ENCODE data around the gene PIK3AP1.
A peak's percentile ranks its signal among the peaks of the same experiment; 100 is the strongest.
"Not testable (repeated sequence)": the region's sequence is repeated elsewhere in the genome, so short reads cannot be mapped to it uniquely, and the experiment has no call there.

PIK3AP1 gene

DNA sequence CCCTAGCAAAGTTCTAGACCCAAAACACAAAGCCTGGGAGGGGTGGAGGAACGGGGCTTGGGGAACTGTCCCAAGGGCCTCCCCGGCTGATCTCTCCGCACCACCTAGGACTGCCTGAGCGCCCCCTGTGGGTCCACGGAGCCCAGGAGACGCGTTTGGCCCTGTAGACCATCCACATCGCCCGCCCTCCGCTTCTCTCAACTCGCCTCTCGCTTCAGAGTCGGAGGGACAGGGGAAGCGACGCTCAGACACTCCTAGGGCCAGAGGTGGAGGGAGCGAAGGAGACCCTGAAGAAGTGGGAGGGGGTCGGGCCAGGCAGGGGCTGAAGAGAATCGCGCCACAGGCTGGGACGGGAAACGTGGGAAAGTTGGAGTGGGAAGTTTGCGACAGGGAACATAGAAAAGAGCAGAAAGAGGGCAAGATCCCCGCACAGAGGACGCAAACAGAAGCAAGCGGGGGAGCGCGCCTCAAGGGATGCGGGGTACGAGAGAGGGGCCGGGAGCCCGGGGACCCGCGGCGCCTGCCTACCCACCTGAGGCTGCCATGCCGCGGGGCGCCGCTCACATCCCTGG lies 378 bp downstream of the PIK3AP1 start:
- peak; percentile 93 to 95 for DNase-seq

DNA sequence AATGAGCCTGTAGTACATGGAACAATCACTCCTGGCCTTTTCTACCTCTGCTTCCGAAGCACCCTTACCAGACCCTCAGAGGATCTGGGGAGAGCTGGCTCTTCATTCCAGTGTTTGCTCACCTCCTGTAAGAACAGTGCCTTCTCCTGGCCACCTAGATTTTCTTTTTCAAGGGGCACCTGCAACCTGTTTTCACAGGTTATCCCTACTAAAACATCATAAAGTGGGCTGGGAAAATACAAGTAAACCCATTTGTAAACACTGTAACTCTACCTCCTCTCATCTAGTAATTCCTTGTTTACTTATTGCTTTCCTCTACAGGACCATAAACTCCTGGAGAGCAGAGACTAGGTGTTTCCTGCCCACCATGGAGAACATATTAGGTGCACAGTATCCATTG lies 1.1 kb downstream of the PIK3AP1 start:
- DNase-seq = no peak

DNA sequence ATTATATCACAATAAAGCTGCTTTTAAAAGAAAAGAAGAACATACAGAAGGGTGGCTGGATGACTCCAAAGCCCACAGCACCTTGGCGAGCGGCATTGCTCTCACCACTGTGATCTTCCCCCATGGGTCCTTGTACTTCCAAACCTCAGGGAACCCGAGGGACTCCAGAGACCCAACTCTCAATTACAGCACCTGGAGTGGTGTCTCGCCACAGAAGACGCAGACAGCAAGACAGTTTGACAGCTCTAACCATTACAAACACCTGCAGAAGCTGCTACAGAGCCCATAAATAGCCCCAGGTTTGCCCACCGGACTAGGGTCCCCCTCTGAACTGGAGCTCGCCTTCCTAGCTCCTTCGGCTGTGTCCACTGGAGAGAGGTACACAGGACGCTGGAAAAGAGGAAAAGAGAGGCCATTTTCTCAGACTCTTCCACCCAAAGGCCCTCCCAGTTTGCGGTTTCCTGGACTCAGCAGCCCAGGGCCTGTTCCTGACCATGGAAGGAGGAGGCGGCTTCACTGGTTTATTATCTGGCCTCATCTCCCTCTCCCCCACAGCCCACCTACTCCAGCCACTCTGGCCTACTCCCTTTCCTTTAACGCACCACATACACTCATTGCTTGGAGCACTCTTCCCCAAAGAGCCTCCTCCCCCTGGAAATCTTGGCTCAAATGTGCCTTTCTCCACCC lies 1.9 kb downstream of the PIK3AP1 start:
- no peak for DNase-seq

DNA sequence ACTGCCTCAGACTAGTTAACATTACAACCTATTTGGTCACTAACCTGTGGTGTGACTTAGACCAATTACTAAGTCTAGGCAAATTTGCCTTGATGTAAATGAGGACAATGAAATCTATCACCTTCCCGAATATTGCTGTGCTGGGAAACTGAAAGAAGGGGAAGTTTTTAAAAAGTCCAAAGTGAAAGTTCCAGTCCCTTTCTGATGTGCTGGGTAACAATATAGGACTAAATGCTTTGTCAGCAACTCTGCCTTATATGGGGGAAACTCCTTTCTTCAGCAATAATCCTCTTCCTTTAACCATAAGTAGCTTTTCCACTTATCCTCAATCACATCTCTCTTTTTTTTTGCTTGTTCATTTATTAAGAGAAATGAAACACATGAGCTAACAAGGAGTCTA lies 3.9 kb downstream of the PIK3AP1 start:
- DNase-seq = peak in 1 of 2 experiments; percentile 20

DNA sequence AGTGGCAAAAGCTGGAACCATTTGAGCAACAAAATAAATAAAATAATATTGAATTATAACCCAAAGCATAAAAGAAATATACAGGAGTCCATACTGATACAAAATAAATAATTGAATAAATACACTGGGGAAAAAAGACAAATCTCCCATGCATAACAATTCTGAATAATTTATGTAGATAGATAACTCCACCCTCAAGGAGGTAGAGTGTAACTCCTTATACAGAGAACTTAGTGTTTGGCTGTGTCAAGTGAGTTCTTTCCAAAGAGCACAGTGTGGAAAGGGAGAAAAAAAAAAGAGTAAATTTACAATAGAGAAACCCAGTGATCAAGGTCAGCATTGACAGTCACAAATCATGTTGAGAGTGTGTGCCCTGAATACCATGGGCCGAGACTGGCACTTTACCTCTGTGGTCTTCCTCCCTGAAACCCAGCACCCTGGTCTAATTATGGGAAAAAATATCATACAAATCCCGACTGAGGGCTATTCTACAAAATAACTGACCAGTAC lies 5.5 kb downstream of the PIK3AP1 start:
- no peak for DNase-seq

DNA sequence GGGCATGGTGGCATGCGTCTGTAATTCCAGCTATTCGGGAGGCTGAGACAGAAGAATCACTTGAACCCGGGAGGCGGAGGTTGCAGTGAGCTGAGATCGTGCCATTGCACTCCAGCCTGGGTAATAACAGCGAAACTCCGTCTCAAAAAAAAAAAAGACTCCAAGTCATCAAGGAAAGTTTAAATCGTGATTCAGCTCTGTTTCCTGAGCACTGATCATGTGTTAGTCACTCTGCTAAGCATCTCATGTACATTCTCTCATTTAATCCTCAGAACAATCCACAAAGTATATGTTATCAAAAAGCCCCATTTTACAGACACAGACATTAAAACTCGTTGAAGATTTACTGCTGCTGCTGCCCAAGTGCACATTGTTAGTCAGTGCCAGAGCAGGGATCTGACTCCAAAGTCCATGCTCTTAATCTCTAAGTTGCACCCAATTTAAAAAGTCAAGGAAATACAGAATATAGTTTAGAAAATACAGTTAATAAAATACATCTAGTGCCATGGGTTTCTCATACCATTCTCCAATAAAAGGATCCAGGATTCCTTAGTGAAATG lies 6.2 kb downstream of the PIK3AP1 start:
- no peak for DNase-seq

DNA sequence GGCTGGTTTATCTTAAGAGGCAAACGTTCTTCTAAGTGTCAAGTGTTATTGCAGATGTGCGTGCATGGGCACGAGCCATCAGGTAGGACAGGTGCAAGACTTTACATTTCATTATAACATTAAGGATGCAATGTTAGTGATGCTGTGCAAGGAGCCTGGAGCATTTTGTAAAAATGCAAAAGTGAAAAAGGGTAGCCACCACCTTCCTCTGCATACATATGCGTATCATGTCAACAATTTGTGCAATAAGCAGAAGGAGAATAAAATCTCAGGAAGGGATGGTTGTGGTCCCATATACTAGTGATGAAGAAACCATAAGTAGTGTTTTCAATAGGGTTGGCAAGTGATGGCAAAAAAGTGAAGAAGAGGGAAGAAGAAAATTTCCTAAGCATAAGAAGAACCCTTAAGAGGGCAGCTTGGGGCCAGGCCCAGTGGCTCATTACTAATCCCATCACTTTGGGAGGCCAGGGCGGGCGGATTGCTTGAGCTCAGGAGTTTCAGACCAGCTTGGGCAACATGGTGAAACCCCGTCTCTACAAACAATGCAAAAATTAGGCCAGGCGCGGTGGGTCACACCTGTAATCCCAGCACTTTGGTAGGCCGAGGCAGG lies 7.5 kb downstream of the PIK3AP1 start:
- no peak for DNase-seq

DNA sequence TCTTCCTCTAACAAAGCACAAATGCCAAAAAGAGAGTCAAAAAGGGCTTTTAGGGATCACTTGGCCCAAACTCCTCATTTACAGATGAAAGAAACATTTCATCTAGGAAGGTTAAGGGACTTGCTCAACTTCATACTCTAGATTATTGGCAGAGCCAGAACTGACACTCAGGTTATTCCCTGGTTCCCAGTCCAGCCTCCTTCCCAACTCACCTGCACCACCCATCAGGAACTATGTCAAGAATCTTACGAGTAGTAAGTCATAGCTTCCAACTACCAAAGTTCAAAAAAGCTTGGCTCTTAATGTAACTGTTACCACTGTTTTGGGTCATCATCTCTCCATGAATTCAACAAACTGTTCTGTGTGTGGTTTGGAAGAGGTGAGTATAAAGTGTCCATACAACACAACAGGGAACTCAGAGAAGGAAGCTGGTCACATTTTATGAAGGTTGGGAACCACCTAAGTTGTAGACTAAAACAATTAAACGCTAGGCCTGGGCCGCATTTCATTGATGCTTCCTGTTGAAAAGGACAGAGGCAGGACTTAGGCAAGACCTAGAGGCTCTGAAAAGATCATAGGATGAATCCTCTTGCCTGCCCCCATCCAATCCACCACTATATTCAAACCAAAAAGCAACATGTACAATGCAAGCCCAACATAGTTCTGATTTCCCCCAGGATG lies 9.1 kb downstream of the PIK3AP1 start:
- no peak for DNase-seq

DNA sequence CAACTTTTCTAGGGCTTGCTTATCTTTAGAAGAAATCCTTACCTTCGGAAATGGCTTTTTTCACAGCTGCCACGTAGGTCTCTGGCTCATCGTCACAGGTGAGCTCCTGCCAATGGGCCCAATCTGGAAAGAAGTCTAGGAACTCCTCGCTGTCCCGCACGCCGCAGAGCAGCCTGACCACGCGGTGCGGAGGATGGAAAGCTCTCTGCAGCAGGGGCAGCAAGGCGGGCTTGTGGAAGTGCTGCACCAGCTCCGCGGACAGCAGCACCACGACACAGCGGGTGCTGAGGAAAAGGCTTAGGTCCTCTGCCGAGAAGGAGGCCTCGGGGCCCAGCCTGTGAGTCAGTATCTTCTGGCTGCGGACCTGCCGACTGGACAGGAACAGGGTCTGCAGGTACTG lies 10.8 kb downstream of the PIK3AP1 start:
- DNase-seq = no peak

DNA sequence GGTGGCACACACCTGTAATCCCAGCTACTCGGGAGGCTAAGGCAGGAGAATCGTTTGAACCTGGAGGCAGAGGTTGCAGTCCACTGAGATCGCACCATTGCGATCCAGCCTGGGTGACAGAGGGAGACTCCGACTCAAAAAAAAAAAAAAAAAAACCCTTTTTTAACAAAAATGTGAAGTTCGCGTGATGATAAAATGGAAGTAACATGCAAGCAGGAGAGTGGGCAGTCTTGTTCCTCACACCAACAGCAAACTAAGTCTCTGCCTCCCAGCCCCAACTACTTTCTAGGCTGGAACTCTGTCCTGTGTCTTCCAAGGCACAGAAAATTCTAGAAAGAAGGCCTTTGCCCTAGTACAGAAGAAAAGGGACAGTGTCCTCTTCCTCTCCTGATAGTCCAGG lies 11.3 kb downstream of the PIK3AP1 start:
- DNase-seq = no peak

DNA sequence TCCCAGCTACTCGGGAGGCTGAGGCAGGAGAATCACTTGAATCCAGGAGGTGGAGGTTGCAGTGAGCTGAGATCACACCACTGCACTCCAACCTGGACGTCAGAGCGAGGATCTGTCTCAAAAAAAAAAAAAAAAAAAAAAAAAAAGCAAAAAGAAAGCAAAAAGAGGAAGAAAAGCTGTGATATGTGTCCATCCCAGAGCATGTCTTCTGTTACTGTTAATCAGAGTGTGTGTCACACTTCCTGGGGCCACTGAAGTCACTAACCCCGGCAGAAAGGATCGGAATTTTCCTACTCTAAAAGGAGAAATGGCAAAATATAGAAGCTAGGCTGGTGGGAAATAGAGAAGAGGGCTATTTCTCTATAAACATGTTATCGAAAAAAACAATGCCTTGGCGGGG lies 11.9 kb downstream of the PIK3AP1 start:
- peak; percentile 95 to 96 for DNase-seq

DNA sequence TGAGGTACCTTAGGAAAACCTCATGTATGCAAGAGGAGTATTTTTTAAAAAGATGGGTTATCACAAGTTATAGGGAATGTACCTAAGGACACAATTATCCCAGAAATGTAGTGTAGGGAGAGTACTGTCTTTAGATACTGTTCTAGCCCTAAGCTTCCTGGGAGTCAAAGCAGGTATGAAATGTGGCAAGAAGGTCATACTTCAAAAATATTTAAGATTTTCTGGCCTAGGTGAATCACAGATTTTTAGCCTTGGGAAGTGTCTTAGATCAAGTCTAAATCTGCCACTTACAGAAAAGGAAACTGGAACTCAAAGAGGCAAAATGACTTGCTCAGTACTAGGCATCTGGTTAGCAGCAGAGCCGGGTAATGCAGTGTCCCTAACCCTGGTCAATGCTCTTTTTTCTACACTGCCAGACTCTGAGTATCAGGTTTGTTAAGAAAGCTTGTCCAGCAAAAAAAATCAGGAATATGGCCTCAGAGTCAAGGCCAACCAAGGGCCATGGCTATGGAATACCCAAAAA lies 13.9 kb downstream of the PIK3AP1 start:
- no peak for DNase-seq

DNA sequence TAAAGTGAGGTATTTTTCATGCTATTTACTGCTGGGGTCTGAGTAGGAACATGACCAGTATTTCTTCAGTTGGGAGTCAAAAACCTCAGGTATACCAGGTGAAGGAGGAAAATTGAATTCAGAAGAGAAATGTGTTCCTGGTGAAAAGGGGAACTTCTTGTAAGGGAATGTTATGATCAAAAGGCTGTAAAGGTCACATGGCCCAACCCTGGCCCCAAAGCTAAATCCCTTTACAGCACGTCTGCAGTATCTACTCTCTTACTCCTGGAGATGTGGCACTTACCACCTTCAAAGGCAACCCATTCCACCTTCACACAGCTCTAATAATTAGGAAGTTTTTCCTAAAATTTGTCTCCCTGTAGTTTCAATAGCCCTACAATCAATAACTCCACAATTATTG lies 15.2 kb downstream of the PIK3AP1 start:
- DNase-seq = peak; percentile 76 to 77

DNA sequence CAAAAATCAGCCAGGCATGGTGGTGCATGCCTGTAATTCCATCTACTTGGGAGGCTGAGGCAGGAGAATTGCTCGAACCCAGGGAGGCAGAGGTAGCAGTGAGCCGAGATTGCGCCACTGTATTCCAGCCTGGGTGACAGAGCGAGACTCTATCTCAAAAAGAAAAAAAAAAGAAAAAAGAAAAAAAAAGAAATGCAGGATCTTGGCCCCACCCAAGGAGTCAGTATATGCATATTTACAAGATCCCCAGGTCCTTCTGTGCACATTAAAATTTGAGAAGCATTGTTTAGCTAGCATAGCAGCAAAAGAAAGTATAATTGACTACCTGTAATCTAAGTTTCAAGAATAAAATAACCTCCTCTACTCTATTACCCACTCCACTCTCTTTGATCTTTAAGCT lies 15.8 kb downstream of the PIK3AP1 start:
- no peak for DNase-seq

DNA sequence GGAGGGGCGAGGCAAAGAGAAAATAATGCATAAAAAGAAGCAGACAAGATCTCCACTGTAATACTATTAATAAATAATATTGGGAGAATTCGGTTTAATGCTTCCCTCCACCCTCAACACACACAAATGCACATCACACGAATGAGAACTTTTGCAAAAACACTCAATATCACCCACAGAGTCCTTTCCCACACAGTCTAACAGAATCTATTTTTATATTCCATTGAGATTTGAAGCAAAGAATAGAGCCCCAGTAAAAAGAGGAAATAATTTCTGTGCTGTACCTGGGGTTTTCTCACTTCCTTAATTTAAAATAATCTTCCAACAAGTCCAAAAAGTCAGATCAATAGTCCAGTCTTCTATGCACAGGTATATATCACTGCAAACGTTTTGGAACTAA lies 17.0 kb downstream of the PIK3AP1 start:
- peak; percentile 43 to 66 for DNase-seq

DNA sequence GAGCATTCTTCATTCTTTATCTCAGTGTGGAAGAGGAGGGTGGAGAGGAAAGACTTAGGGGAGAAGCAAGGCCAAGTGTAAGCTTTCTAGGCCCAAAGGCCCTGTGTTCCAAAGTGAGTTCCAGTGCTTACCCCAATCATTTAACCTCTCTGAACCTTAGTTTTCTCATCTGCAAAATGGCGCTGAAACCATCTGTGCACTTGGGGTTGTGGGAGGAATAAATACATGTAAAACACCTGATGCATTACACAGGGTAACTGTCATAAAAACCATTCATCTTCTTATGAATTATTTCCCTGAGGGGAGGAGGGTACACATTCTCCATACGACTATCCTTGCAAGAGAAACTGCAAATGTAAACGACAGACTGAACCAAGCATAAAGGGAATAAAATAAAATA lies 19.0 kb downstream of the PIK3AP1 start:
- no peak for DNase-seq

DNA sequence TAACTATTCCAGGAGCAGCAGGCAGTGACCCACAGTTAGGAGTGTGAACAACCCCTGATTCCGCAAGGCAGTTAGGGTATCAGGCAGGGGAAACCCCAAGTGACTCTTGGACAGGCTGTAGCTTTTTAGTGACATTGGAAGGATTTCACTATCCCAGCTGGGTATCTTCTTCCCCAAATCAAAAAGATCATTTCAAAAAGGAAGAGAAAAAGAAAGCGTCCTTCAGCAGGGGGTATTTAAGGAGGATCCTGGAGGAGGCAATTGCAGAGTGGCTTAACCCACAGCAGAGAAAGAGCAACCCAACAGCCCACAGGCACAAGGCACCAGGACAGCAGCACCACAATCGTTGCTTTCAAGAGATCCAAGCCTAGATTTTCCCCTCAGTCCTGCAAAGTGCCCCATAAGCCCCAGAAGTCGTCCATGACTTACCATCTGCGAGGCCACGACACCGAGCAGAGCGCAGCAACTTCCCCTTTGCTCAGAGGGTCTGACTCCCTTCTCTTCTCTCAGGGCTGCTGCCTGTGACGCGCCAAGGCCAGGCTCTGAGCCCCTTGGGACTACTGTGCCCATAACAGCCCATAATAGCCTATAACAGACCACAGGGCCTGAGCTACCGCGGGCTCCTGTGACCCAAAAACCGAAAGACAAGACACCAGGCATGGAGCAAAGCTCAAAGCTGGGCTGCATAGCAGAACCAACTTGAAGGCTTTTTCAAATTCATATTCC lies 19.8 kb downstream of the PIK3AP1 start:
- peak; percentile 92 to 95 for DNase-seq

DNA sequence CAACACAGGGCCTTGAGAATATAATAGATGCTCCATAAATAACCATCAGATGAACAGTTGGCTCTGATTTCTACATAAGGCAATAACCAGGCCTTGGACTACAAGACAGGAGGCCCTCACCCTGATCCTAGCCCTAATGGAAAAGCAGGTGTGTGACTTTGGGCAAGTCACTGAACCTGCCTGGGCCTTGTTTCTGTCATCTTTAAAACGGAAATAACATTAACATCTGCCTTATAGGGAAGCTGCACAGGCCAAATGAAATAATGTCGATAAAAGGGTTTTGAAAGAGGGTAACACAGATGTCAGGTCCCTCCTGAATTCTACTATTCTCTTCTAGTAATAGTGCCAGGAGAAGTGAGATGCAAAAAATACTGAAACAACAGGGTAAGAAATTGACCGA lies 20.7 kb downstream of the PIK3AP1 start:
- no peak for DNase-seq

DNA sequence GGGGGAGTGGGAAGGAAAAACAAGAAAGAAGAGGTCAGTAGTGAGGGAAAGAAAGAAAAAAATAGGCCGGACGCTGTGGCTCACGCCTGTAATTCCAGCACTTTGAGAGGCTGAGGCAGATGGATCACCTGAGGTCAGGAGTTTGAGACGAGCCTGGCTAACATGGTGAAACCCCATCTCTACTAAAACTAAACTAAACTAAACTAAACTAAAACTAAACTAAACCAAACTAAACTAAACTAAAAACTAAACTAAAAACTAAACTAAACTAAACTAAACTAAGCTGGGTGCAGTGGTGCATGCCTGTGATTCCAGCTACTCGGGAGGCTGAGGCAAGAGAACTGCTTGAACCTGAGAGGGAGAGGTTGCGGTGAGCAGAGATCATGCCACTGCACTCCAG lies 22.0 kb downstream of the PIK3AP1 start:
- DNase-seq = not testable (repeated sequence)

DNA sequence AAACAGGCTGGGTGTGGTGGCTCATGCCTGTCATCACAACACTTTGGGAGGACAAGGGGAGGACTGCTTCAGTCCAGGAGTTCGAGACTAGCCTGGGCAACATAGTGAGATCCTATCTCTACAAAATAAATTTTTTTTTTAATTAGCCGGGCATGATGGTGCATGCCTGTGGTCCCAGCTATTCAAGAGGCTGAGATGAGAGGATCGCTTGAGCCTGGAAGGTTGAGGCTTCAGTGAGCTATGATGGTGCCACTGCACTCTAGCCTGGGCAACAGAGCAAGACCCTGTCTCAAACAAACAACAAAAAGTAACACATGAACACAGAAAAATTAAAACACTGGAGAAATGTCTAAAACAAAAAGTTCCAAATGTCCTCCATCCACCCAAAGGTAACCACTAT lies 22.9 kb downstream of the PIK3AP1 start:
- no peak for DNase-seq

DNA sequence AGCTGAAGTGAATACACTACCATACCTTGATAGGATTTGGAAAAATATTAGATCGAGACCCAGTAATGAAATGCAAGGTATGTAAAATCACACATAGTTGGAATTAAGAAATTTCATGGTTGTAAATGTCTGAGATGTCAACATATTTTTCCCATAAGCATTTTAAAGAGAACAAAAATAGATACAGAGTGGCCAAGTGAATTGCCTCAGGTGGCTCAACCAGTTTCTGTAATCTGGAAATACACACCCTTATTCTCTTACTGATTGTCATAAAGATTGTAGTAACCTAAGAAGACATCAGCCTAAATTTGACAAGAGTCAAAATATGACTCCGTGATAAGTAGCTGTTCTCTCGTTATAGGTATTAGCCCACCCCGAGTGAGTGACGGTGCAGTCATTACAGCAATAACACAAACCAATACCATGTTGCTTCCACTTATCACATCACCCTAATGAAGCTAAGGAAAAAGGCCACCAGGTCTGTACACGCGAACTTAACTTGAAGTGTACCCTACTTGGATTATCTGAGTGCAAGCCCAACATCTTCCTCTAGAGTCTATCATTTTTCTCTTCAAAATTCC lies 23.4 kb downstream of the PIK3AP1 start:
- no peak for DNase-seq

DNA sequence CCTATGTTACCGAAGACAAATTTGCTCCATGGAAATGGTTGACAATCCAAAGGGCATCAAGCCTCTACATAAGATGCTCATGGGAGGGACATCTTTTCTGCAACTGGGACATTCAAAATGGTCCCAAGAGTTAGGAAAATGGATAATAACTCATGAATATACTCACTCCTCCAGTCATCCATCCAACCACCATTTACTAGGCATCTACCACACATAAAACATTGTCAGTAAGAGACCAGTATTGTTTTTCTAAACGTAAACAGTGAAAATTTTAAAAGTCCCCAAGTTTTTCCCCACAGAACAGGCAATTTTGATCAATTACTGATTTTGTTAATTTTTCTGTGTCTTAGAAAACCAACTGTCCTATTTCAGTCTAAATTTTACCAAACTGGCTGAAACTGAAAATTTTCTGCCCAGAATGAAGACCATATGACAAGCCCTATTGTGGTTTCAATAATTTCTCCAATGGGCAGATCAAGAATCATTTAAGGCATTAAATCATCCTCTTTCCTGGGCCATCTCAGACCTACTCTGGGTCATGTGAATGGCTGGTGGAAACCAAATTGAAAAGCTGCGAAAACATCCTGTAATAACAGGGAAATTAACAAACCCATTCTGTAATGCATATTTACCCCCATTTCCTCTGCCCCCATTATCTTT lies 24.2 kb downstream of the PIK3AP1 start:
- no peak for DNase-seq

Data from Kasumi-1 (cell line).